Esophagus (tissue), 2 donors: ENCODE measurements around the gene SMAP2. TPM values are rescaled to one million over a fixed set of nuclear protein-coding genes. Genes with fewer than 3 reads are reported as not detected.
"Not testable (repeated sequence)": the region's sequence is repeated elsewhere in the genome, so short reads cannot be mapped to it uniquely, and the experiment has no call there.

Experiments used
- H3K27ac ChIP-seq, 2 donors: one replicate each; pipeline ENCODE4 v1.5.1; 2013; ENCODE audit warnings: low read depth in 2 of 2, mild to moderate bottlenecking in 2 of 2, inconsistent platforms in 1 of 2, low read length in 1 of 2, moderate library complexity in 1 of 2
- H3K27me3 ChIP-seq, 2 donors: one replicate each; pipeline ENCODE4 v1.6.1; 2013; ENCODE audit warnings: low read length in 2 of 2, control low read depth in 1 of 2, mild to moderate bottlenecking in 1 of 2; ENCODE audit not compliant: insufficient read depth in 2 of 2, control insufficient read depth in 1 of 2
- H3K36me3 ChIP-seq, 2 donors: one replicate each; pipeline ENCODE4 v1.6.1; 2013; ENCODE audit warnings: low read length in 1 of 2; ENCODE audit not compliant: control insufficient read depth in 2 of 2, insufficient read depth in 2 of 2
- H3K4me1 ChIP-seq, 2 donors: one replicate each; pipeline ENCODE4 v1.6.1; 2013; ENCODE audit warnings: low read length in 1 of 2; ENCODE audit not compliant: control insufficient read depth in 2 of 2, insufficient read depth in 2 of 2
- H3K4me3 ChIP-seq, 2 donors: one replicate each; pipeline ENCODE4 v1.5.1; 2013; ENCODE audit warnings: low read length in 2 of 2, mild to moderate bottlenecking in 2 of 2, low read depth in 1 of 2, moderate library complexity in 1 of 2
- H3K9me3 ChIP-seq, 2 donors: one replicate each; pipeline ENCODE4 v1.6.1; 2013; ENCODE audit warnings: mild to moderate bottlenecking in 2 of 2, low read depth in 1 of 2, low read length in 1 of 2, moderate library complexity in 1 of 2; ENCODE audit not compliant: control insufficient read depth in 2 of 2, insufficient read depth in 1 of 2
- WGBS, 2 donors: extraction: QIAGEN DNeasy Blood & Tissue Kit; methylation state at CpG; one replicate each; pipeline ENCODE4 v1.1.7; 2013; 5-methylcytosine and 5-hydroxymethylcytosine counted together
- polyA plus RNA-seq, 2 donors: library from polyadenylated mRNA; stranded (reverse); fragments of 200-250 nt; gene quantifications; one replicate each; pipeline ENCODE4 v1.2.3, GENCODE V29; 2013
- donor health status: healthy with polysubstance abuse.
- donor health status: Bipolar disorder and iron deficiency.

The SMAP2 gene
- polyA plus RNA-seq, 2 donors = 9.1 to 14.2 TPM

- not testable (repeated sequence) for H3K4me1 ChIP-seq, H3K9me3 ChIP-seq, H3K27me3 ChIP-seq, H3K36me3 ChIP-seq
- 86 to 88% methylated on average over 27 to 28 of the region's 28 CpGs for WGBS, 2 donors
- Histone ChIP-seq H3K27ac (peak overlapping the region; percentile 42 to 68), H3K4me3 (peak overlapping the region in 1 of 2 donors; percentile 19)
Measured at GRCh38 chr1:40388456-40389321, 15.2 kb downstream of the SMAP2 start.

DNA sequence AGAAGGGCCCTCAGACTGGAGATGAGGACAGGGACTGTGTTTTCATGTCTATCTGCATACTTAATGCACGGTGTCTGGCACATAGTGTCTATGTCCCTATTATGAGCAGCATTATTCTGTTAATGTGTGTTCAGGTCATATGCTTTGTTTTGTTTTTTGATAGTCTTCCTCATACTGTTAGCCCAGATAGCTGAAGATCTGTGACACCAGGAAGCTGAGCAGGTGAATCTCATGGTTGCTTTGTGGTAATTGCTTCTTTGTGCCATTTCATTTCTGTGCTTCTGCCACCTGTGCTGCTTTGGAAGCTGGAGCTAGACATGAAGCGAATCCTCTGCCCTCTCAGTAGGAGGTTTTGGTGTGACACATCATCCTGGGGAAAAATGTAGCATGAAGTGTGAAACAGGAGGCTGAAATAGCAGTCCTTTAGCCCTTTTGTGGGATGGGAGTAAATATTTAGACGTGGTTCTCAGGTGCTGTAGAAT, 15.8 kb downstream of the SMAP2 start:
- Histone ChIP-seq H3K4me3 (peak overlapping the region in 1 of 2 donors; percentile 19), H3K27me3 (no peaks in the 10 kb centered on the region), H3K36me3 (no peaks in the 10 kb centered on the region), H3K9me3 (no peaks in the 10 kb centered on the region), H3K27ac (peak overlapping the region; percentile 68 to 74), H3K4me1 (no peaks in the 10 kb centered on the region)
- 80 to 82% methylated on average over 3 of the region's 3 CpGs for WGBS, 2 donors

- H3K4me1 ChIP-seq = no peaks in the 10 kb centered on the region
Measured at GRCh38 chr1:40389871-40390560, 16.5 kb downstream of the SMAP2 start.

DNA sequence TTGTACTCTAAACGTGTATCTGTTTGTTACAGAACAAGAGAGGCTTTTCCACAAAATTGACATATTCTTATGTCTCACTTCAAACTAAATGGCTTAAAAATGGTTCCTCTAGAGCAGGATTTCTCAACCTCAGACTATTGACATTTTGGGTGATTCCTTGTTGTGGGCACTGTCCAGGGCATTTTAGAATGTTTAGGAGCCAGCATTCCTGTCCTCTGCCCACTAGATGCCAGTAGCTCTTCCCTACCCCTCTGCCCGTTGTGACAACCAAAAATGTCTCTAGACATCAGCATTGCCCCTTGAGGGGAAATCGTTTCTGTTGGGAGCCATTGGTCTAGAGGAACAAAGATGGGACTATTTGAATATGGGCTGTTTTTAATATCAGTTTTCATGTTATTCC, 17.3 kb downstream of the SMAP2 start:
- WGBS, 2 donors = 88 to 92% methylated on average over 3 of the region's 3 CpGs
- Histone ChIP-seq H3K4me1 (no peaks in the 10 kb centered on the region), H3K4me3 (no peak overlapping the region), H3K27me3 (no peaks in the 10 kb centered on the region), H3K27ac (peak overlapping the region; percentile 46 to 60), H3K9me3 (no peaks in the 10 kb centered on the region), H3K36me3 (no peaks in the 10 kb centered on the region)

More at GRCh38 chr1:40389871-40390560, 16.5 kb downstream of the SMAP2 start:
- H3K27ac ChIP-seq = peak overlapping the region; percentile 38 to 68
- H3K36me3 ChIP-seq = no peaks in the 10 kb centered on the region
- no peaks in the 10 kb centered on the region for H3K9me3 ChIP-seq
- WGBS, 2 donors = 58 to 61% methylated on average over 4 of the region's 4 CpGs
- no peaks in the 10 kb centered on the region for H3K27me3 ChIP-seq
- H3K4me3 ChIP-seq = no peak overlapping the region

DNA sequence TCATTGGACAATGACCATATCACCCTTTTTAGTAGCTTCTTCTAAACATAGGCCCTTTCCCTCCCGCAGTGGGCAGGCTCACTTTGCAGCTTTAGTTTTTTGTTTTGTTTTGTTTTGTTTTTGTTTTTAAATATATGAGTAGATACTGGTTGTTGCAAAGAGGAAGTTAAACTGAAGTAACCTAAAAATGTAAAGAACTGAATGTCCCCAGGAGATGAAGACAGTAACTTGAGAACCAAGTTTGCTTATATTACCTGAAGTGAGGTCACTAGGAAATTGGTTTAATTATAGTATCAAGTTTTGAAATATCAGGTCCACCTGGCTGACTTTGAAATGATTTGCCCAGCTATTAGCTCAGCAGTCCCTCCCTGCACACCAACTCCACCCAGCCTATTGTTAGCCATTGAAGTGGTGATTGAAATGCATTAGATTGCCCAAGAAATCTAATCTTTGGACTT, 18.2 kb downstream of the SMAP2 start:
- Histone ChIP-seq H3K4me3 (no peak overlapping the region), H3K4me1 (no peaks in the 10 kb centered on the region), H3K27me3 (no peaks in the 10 kb centered on the region), H3K36me3 (no peaks in the 10 kb centered on the region), H3K9me3 (no peaks in the 10 kb centered on the region), H3K27ac (peak overlapping the region; percentile 46 to 47)
- WGBS, 2 donors = 86 to 94% methylated on average over 1 of the region's 1 CpG

DNA sequence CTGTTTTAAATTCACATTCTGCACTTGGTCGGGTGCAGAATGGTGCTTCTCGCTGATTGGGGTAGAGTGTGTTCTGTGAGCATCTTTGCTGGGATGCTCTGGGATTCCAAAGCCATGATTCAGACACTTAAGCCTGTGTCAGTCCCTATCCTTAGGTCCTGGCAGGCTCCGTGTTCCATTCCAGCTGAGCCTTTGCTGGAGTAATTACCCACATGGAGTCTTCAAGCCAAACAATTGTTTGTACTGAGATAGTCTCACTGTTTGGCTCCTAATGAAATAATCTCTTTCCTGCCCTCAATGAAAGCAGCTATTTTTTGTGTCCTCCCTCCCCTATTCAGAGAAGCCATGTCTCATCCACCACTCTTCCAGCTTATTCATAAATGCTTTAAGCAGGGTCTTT, 18.7 kb downstream of the SMAP2 start:
- no peak overlapping the region for H3K4me3 ChIP-seq
- peak overlapping the region; percentile 47 to 73 for H3K27ac ChIP-seq
- H3K9me3 ChIP-seq = no peaks in the 10 kb centered on the region
- H3K27me3 ChIP-seq = no peaks in the 10 kb centered on the region
- H3K36me3 ChIP-seq = no peaks in the 10 kb centered on the region
- WGBS, 2 donors = 53 to 58% methylated on average over 3 of the region's 3 CpGs
- H3K4me1 ChIP-seq = no peaks in the 10 kb centered on the region

DNA sequence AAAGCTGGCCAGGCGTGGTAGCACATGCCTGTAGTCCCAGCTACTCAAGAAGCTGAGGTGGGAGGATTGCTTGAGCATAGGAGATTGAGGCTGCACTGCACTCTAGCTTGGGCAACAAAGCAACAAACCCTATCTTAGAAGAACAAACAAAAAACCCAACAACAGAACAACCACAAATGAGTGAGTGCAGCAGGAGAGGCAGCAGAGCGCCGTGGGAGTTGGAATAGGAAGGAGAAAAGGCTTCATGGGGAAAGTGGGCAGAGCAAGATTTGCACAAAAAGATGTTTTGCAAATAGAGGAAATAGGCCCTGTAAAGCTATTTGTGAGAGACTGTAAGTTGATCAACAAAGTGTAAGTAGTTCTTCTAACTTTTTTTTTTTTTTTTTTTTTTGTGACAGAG, 19.6 kb downstream of the SMAP2 start:
- H3K36me3 ChIP-seq = no peaks in the 10 kb centered on the region
- peak overlapping the region; percentile 6 to 8 for H3K27ac ChIP-seq
- H3K9me3 ChIP-seq = no peaks in the 10 kb centered on the region
- no peaks in the 10 kb centered on the region for H3K4me1 ChIP-seq
- WGBS, 2 donors = 82 to 93% methylated on average over 3 of the region's 3 CpGs
- no peaks in the 10 kb centered on the region for H3K27me3 ChIP-seq
- H3K4me3 ChIP-seq = no peak overlapping the region

GRCh38 chr1:40394491-40395172, 21.1 kb downstream of the SMAP2 start:
- H3K27me3 ChIP-seq = no peaks in the 10 kb centered on the region
- WGBS, 2 donors = 69 to 85% methylated on average over 3 of the region's 3 CpGs
- H3K9me3 ChIP-seq = no peaks in the 10 kb centered on the region
- no peaks in the 10 kb centered on the region for H3K4me1 ChIP-seq
- no peak overlapping the region for H3K4me3 ChIP-seq
- H3K36me3 ChIP-seq = no peaks in the 10 kb centered on the region
- peak overlapping the region in 1 of 2 donors; percentile 16 for H3K27ac ChIP-seq
